HG03025 (cell line): ENCODE data around the gene SVBP.
"Not testable (repeated sequence)": the region's sequence is repeated elsewhere in the genome, so short reads cannot be mapped to it uniquely, and the experiment has no call there.

Source experiments
- ATAC-seq: cut with Tn5 transposase; IDR thresholded peaks from one replicate; pipeline ENCODE4 v1.9.1; 2021; ENCODE audit warnings: mild to moderate bottlenecking, moderate library complexity; ENCODE audit not compliant: unreplicated experiment, low FRiP score

The SVBP gene

GRCh38 chr1:42816585-42817439 is at the start of gene SVBP, which contains the start of gene ERMAP:
Gene SVBP, minus strand, starts transcription at chr1:42817397. Its CDS starts 853 bp downstream, at chr1:42816544.
Gene ERMAP, plus strand, starts transcription at chr1:42817122. Its CDS starts 13,327 bp downstream, at chr1:42830449.
- peak; percentile 76 for ATAC-seq

DNA sequence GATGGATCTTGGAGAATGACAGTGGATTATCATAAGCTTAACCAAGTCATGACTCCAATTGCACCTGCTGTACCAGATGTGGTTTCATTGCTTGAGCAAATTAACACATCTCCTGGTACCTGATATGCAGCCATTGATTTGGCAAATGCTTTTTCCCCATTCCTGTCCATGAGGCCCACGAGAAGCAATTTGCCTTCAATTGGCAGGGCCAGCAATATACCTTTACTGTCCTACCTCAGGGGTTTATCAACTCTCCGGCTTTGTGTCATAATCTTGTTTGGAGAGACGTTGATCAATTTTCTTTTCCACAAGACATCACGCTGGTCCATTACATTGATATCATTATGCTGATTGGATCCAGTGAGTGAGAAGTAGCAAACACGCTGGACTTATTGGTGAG is 49.4 kb upstream of the SVBP start:
- no peak for ATAC-seq

DNA sequence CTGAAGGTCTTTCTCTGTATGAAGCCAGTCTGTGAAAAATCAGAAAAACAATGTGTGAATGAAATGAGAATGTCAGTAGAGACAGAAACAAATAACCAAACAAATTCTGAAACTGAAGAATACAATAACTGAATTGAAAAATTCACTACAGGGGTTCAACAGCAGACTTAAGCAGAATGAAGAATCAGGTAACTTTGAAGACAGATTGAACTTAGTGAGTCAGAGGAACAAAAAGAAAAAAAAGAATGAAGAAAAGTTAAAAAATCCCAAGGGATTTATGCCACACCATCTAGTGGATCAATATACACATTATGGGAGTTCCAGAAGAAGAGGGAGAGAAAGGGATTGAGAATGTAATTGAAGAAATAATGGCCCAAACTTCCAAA is 43.8 kb upstream of the SVBP start:
- no peak for ATAC-seq

- no peak for ATAC-seq
These were observed 43.3 kb upstream of the SVBP start for GRCh38 chr1:42860339-42861013.

DNA sequence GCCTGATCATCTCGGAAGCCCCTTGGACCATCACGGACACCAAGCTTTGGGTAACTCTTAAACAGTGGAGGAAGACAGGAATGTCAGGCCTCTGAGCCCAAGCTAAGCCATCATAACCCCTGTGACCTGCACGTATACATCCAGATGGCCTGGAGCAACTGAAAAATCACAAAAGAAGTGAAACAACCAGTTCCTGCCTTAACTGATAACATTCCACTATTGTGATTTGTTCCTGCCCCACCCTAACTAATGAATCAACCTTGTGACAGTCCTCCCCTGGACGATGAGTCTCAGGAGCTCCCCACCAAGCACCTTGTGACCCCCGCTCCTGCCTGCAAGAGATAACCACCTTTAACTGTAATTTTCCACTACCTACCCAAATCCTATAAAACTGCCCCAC is 42.2 kb upstream of the SVBP start:
- not testable (repeated sequence) for ATAC-seq

- ATAC-seq = not testable (repeated sequence)
These were observed 39.4 kb upstream of the SVBP start for GRCh38 chr1:42856554-42856953.

DNA sequence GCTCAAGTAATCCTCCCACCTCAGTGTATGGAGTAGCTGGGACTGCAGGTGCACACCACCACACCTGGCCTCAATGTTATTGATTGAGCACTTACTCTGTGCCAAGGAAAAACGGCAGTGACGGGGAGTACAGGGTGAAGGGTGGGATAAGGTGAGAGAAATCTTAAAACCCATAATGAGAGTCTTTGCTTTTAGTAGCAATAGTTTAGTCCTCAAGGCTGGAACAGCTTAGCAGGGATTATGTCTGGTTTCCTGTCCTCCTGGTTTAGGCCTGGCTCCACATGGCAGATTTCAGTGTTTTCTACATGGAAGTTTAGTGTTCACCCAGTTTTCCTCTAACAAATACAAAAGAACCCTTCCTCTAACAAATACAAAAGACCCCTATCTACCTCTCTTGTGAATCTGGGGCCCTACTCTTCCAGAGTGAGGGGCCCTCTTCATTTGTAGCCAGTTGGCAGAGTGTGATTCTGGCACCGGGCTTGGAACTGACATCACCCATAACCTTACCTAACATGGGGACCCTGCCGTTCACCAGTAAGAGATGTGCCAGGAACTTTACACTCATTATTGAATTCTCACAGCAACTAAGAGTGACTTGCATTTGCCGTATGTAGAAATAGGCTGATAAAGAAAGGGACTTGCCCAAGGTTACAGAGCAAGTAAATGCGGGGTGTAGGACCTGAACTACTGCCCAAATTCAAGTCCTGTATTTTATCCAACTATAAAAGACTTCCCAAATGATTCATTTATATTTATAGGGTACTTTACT is 36.1 kb upstream of the SVBP start:
- ATAC-seq = no peak

- ATAC-seq = no peak
These were observed 35.4 kb upstream of the SVBP start for GRCh38 chr1:42852608-42852980.

GRCh38 chr1:42851960-42852607 is 34.9 kb upstream of the SVBP start:
- ATAC-seq = no peak

DNA sequence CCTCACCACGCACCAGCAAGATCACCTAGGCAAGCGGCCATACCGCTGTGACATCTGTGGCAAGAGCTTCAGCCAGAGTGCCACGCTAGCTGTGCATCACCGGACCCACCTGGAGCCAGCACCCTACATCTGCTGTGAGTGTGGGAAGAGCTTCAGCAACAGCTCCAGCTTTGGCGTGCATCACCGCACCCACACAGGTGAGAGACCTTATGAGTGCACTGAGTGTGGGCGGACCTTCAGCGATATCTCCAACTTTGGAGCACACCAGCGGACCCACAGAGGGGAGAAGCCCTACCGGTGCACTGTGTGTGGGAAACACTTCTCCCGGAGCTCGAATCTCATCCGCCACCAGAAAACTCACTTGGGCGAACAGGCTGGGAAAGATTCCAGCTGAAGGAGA is 34.2 kb upstream of the SVBP start:
- no peak for ATAC-seq

DNA sequence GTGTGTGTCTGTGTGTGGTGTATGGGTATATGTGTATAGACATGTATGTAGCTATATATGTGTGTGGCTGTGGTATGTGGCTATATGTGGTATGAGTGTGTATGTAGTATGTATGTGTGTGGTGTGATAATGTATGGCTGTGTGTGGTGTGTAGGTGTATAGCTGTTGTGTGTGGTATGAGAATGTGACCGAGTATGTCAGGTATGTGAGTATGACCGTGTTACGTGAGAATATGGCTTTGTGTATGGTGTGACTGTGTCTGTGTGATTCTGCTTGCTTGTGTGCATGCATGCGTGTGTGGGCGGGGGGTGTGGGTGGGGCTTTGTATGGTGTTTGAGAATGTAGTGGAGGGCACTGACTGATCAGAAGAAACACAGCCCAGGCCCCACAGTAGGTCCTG is 32.7 kb upstream of the SVBP start:
- ATAC-seq = no peak

DNA sequence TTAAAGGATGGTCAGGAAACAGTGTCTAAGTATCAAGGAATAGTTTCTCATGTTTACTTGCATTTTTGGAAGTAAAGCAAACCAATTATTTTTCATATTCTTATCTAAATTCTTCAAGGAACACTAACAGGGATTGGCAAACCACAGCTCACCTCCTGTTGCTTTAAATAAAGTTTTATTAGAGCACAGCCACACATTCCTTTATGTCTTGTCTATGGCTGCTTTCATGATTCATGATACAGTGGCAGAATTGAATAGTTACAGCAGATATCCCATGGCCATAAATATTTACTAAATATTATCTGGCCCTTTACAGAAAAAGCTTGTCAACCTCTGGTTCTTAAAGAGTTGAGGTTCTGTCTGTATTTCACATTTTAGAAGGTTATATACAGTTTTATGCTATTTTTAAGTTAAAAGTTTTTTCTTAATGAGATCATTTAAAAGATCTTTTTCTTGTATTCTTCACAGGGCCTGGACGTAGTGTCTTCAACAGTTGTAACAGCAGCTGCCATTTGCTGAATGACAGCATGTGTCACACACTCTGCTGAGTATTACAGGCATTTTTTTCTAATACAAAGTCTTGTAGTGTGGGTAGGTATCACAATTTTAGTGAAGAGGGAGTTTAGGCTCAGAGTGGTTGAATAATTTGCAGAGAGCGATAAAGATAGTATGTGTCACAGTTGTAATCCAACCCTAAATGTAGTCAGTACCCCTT is 31.8 kb upstream of the SVBP start:
- ATAC-seq = no peak

- no peak for ATAC-seq
These were observed 30.7 kb upstream of the SVBP start for GRCh38 chr1:42847721-42848460.

DNA sequence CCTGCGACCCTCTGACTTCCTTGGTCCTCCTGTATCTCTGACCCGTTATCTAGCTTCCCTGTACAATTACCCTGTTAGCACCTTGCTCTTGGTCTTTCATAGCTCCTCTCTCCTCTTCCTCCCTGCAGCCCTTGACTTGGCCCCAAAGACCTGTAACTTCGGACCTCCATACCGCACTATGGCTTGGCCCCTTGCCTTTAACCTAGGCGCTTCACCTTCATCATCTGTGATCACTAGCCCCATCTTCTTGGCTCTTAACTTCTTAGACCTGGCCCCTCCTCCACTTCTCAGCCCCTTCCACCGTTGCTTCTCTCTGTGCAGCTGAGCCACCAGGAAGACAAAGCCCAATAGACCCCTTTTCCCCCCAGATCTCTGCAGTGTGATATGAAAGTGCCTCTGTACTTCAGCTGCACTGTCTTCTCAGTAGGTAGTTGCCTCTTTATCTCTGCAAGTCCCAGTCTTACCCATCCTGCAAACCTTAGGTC is 30.0 kb upstream of the SVBP start:
- no peak for ATAC-seq

DNA sequence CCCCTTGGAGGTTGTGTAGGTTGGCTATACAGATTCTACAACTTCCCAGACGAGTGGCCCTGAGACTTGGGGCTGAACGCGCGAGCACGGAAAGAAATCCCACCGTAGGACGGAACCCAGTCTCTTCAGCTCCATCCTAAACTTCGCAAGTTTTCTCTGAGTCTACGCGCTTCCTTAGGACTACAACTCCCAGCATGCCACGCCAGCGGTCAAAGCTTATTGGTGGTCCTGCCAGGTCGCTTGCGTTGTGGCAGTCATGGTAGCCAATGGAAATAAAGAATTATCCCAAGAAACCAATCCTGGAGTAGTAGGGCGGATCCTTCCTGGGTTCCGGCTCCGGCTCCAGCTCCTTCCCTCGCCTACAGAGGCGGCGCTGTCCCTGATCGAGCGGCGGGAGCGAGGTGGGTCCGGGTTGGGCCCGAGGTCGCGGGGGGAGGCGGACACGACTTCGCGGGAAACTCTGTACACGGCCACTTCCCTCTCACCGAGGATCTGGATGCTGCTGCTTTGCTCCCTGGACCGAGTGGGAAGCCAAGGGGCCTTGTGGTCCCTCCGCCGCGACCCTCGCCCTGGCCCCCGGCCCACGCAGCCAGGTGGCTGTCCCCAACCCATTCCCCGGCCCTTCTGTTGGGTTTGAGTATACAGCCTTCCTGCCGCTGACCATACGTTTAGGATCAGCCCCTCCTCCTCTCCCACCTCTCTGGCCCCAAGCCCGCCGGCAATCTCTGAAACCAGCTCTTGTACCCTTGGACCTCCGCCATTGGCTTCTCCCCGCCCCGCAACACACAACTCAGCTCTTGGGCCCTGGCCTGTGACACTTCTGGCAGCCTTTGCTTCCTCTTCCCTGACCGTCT is 29.3 kb upstream of the SVBP start, which contains the start of gene ZNF691:
TSS of gene ZNF691 (plus strand) at position 357 of the 854 bp plus-strand sequence. CDS start 3,046 bp downstream, outside the sequence.
- peak; percentile 76 for ATAC-seq

DNA sequence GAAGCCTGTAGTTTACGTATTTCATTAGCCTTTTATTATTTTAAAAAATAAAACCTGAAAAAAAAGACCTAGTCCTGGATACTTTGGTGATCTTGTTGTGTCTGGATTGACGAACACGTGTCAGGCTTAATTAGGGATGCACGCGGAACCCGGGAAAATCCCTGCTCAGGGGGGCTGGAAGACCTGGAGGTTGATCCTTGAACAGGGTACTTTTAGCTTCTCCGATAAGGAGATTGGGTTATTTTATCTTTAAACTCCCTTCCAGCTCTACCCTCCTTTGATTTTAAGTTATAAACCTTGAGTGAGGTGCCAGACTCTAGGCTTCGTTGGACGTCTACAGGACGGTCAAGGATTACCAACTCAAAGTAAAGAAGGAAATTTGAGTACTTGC is 28.7 kb upstream of the SVBP start:
- ATAC-seq = peak; percentile 12

GRCh38 chr1:42845193-42845592 is 28.0 kb upstream of the SVBP start:
- ATAC-seq = no peak

- no peak for ATAC-seq
These were observed 27.5 kb upstream of the SVBP start for GRCh38 chr1:42844592-42845140.
